Activated naive CD4-positive, alpha-beta T cell treated with Interleukin-2 at 50 U/mL for 16 hours (primary cell): ENCODE data around the gene ZBTB3.
"Not testable (repeated sequence)": the region's sequence is repeated elsewhere in the genome, so short reads cannot be mapped to it uniquely, and the experiment has no call there.

Experiments used
- DNase-seq: peaks from one replicate; pipeline ENCODE4 v3.0.0-alpha.2; 2020

The ZBTB3 gene

DNA sequence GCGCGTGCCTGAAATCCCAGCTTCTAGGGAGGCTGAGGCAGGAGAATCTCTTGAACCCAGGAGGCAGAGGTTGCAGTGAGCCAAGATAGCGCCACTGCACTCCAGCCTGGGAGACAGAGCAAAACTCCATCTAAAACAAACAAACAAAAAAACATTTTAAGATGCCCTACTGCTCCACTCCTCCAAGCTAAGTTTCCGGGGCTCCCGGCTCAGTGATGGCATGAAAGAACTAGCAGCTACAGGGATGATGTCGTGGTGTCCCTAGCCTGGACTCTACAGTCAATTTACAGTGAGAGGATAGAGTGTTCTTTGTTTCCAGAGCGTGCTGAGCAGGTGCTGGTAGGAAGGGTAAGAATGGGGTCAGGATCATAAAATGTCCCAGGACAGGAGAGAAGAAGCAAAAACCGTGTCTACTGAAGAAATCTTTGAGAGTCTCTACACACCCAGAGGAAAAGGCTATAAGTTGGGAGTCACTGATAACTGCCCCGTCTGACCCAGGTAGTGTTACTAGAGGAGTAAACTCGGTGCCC lies 1.2 kb upstream of the ZBTB3 start:
- no peak for DNase-seq

GRCh38 chr11:62752994-62753735 lies 795 bp downstream of the ZBTB3 start:
- DNase-seq = no peak

DNA sequence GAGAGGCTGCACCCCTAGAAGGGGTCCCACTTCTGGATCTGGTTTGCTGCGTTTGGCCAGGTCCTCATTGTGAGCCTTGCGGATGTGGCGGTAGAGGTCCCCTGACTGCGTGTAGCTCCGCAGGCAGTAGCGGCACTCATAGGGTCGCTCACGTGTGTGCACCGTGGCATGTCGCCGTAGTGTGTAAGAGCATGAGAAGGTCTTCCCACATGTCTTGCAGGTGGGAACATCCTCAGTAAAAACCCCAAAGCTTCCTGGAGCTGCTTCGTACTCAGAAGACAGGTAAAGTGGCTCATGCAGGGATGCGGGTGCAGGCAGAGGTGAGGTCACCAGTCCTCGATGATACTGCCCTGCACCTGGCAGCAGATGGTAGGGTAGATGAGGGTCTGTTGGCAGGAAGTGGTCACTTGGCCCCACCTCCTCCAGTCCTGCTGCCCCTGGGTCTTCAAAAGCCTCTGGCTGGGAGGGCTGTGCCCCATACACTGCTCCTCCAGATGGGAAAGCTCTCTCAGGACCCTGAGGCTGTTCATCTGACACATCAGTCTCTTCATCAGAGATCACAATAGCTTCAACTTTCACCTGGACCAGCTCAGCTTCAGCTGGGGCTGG lies 1.7 kb downstream of the ZBTB3 start:
- DNase-seq = no peak

- DNase-seq = not testable (repeated sequence)
Measured at GRCh38 chr11:62749931-62750330, 4.0 kb downstream of the ZBTB3 start.

- DNase-seq = no peak
Measured at GRCh38 chr11:62747475-62748160, 6.3 kb downstream of the ZBTB3 start.

- DNase-seq = no peak
Measured at GRCh38 chr11:62737196-62737595, 16.8 kb downstream of the ZBTB3 start.

GRCh38 chr11:62732830-62733229 lies 21.1 kb downstream of the ZBTB3 start:
- no peak for DNase-seq

- not testable (repeated sequence) for DNase-seq
Measured at GRCh38 chr11:62730076-62730475, 23.9 kb downstream of the ZBTB3 start.

GRCh38 chr11:62728171-62728988 lies 25.6 kb downstream of the ZBTB3 start, which contains the start of gene TTC9C:
TTC9C (plus strand) TSS chr11:62728486; CDS start chr11:62728849, 363 bp downstream.
- DNase-seq = peak; percentile 85

GRCh38 chr11:62727872-62728170 lies 26.1 kb downstream of the ZBTB3 start:
- DNase-seq = peak; percentile 82

GRCh38 chr11:62727165-62727871 lies 26.6 kb downstream of the ZBTB3 start, which contains the start of gene HNRNPUL2:
HNRNPUL2 (minus strand) TSS chr11:62727457; CDS start chr11:62727156, 301 bp downstream.
- DNase-seq = peak; percentile 99

GRCh38 chr11:62726915-62727164 lies 27.1 kb downstream of the ZBTB3 start:
- no peak for DNase-seq

- DNase-seq = no peak
Measured at GRCh38 chr11:62726156-62726914, 27.6 kb downstream of the ZBTB3 start.

DNA sequence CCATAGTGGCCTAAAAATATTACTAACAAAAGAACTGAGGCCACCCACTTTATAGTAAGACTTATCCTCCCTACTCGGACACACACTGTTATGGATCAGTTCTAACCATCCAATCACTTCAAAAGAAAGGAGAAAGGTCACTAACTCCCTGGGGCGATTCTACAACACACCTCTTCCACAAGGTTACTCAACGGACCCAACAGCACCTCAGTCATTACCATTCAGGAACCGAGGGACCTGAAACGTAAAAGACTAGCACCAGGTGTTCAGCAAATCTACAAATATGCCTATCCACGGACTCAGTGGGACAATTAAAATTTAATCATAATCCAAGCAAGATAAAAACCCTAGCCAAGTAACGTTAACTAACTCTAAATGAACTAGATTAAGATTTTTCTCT lies 28.3 kb downstream of the ZBTB3 start:
- DNase-seq = no peak

DNA sequence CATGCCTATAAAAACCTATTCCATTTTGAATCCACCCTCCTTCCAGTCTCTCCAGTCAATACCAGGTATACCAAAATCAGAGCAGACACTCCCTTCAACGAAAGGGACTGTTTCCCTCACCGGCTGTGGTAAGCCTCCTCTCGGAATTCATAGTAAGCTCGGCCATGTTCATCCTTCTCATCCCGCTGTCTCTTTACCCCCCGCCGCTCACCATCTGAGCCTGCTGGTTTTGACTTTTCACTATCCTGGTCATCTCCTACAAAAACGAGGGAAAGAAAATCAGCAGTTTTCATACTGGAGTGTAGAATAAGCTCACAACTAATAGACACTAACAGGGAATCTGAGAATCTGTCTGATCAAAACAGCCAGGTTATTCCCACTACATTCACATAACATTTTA lies 29.8 kb downstream of the ZBTB3 start:
- no peak for DNase-seq

DNA sequence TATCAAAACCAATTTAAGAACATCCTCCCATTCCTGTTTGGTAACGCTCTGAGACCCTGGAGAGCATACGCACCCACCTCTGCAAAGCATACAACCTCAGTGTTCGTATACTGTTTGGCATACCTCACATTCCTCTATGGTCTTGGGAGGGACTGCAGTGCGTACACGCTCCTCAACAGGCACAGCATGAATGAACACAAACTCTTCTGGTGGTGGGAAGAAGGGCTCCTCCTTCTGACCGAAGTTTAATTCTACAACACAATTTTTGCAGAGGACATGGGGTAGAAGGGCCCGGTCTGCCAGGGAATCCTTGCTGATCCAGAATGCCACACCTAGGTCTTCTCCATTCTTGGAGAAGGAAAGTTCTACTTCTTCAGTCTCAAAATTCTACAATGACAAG lies 32.0 kb downstream of the ZBTB3 start:
- no peak for DNase-seq

DNA sequence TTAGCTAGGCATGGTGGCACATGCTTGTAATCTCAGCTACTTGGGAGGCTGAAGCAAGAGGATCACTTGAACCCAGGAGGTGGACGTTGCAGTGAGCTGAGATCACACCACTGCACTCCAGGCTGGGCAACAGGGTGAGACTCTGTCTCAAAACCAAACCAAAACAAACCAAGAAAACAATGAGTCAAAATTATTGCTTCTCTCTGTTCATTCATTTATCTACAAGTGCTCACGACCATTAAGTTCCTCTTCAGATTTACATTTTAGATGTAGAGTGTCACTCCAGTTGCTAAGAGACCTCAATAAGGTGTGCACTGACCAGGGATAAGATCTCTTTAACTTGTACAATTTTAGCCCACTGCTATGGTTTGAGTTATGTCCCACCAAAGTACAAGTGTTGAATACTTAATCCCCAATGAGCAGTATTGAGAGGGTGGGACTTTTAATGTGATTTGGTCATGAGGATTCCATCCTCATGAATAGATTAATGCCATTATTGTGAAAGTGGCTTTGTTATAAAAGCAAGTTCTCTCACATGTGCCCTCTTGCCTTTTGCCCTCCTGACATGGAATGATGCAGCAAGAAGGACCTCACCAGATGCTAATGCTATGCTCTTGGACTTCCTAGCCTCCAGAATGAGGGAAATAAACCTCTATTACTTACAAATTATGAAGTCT lies 34.5 kb downstream of the ZBTB3 start:
- no peak for DNase-seq

GRCh38 chr11:62716816-62717215 lies 37.1 kb downstream of the ZBTB3 start:
- DNase-seq = no peak

- DNase-seq = no peak
Measured at GRCh38 chr11:62716206-62716605, 37.8 kb downstream of the ZBTB3 start.

DNA sequence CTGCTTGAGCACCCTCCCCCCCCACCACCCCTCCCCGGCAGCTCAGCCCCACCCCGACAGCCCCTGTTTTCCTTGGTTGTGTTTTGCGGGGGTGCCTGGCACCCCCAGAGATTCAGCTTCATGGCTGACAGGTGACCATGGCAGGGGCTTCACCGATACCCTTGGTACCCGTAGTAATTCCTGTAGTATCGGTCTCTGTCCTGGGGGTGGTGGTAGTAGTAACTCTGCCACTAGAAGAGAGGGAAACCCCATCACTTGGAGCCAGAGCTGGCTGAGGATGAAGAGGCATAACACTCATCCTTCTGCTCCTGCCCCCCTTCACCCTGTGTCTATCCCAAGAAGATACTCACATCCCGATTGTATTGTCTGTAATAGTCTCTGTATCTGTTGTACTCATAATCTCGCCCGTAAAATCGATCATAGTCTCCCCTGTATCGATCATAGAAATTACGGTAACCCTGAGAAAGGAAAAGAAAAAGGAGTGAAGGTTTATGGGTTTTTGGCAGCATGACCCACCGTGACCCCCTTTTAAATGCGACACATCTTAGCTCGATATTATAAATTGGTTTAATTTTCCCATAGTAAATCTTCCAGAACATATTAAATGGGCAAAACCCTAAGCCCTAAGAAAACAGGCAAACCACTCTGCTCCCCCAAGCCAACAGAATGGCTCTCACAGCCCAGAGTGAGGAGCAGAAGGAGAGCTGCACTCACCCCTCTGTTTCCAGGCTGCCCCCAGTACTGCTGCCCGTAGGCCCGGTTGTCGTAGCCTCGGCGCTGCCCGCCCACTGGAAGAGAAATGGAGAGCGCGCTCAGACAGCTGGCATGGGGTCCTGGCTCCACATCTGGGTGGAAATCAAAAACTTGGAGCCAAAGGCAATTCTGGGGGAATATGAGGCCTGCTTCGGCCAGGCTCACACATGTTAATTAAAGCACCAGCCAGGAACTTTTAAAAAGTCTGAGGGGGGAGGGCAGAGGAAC lies 38.5 kb downstream of the ZBTB3 start:
- no peak for DNase-seq
